Measurements from ENCODE around the gene IQCM. TPM values are rescaled to one million over a fixed set of nuclear protein-coding genes. Genes with fewer than 3 reads are reported as not detected.
"Not testable (repeated sequence)": the region's sequence is repeated elsewhere in the genome, so short reads cannot be mapped to it uniquely, and the experiment has no call there.

IQCM gene
- total RNA-seq, 1 donor from 2014 or later: not detected

GRCh38 chr4:149500806-149501205 is 314.8 kb downstream of the IQCM start:
- intact Hi-C loops (cut with DNase I): no loop called here
- DNase-seq: no peak
- Histone ChIP-seq H3K9me3 (no peaks in the 10 kb centered on the region), H3K4me1 (no peaks in the 10 kb centered on the region), H3K36me3 (no peaks in the 10 kb centered on the region), H3K4me3 (no peak overlapping the region), H3K27ac (no peak overlapping the region), H3K27me3 (no peaks in the 10 kb centered on the region)
- no peak for ATAC-seq
- TF ChIP-seq CTCF (IDR thresholded peaks at IDR 0.05): no peak

GRCh38 chr4:149499726-149500125 is 315.9 kb downstream of the IQCM start:
- H3K27me3 ChIP-seq: no peaks in the 10 kb centered on the region
- H3K27ac ChIP-seq: no peak overlapping the region
- no peak for ATAC-seq
- TF ChIP-seq CTCF (IDR thresholded peaks at IDR 0.05): no peak
- DNase-seq: no peak
- no peak overlapping the region for H3K4me3 ChIP-seq
- no peaks in the 10 kb centered on the region for H3K36me3 ChIP-seq
- no peaks in the 10 kb centered on the region for H3K4me1 ChIP-seq
- no peaks in the 10 kb centered on the region for H3K9me3 ChIP-seq
- intact Hi-C loops (cut with DNase I): no loop called here

GRCh38 chr4:149498246-149498645 is 317.4 kb downstream of the IQCM start:
- Histone ChIP-seq H3K4me1 (no peaks in the 10 kb centered on the region), H3K27ac (no peak overlapping the region), H3K9me3 (no peaks in the 10 kb centered on the region), H3K36me3 (no peaks in the 10 kb centered on the region), H3K4me3 (no peak overlapping the region), H3K27me3 (no peaks in the 10 kb centered on the region)
- intact Hi-C loops (cut with DNase I): no loop called here
- DNase-seq: no peak
- no peak for TF ChIP-seq CTCF (IDR thresholded peaks at IDR 0.05)
- ATAC-seq: no peak

- no peaks in the 10 kb centered on the region for H3K27me3 ChIP-seq
- H3K36me3 ChIP-seq: no peaks in the 10 kb centered on the region
- no peaks in the 10 kb centered on the region for H3K4me1 ChIP-seq
- DNase-seq (no peak), ATAC-seq (no peak)
- H3K4me3 ChIP-seq: no peak overlapping the region
- H3K27ac ChIP-seq: no peak overlapping the region
- H3K9me3 ChIP-seq: no peaks in the 10 kb centered on the region
- intact Hi-C loops (cut with DNase I): no loop called here
- TF ChIP-seq CTCF (IDR thresholded peaks at IDR 0.05): no peak
Observed at GRCh38 chr4:149493492-149493891, 322.2 kb downstream of the IQCM start.

- intact Hi-C loops (cut with DNase I): no loop called here
- no peaks in the 10 kb centered on the region for H3K4me1 ChIP-seq
- H3K36me3 ChIP-seq: no peaks in the 10 kb centered on the region
- no peak for TF ChIP-seq CTCF (IDR thresholded peaks at IDR 0.05)
- DNase-seq (no peak), ATAC-seq (no peak)
- H3K4me3 ChIP-seq: no peak overlapping the region
- H3K27me3 ChIP-seq: no peaks in the 10 kb centered on the region
- H3K27ac ChIP-seq: no peak overlapping the region
- no peaks in the 10 kb centered on the region for H3K9me3 ChIP-seq
Observed at GRCh38 chr4:149489321-149489720, 326.3 kb downstream of the IQCM start.

GRCh38 chr4:149486861-149487260 is 328.8 kb downstream of the IQCM start:
- Histone ChIP-seq H3K36me3 (no peaks in the 10 kb centered on the region), H3K27me3 (no peaks in the 10 kb centered on the region), H3K27ac (no peak overlapping the region), H3K4me1 (no peaks in the 10 kb centered on the region), H3K4me3 (no peak overlapping the region), H3K9me3 (no peaks in the 10 kb centered on the region)
- ATAC-seq: no peak
- intact Hi-C loops (cut with DNase I): no loop called here
- no peak for TF ChIP-seq CTCF (IDR thresholded peaks at IDR 0.05)
- no peak for DNase-seq

- intact Hi-C loops (cut with DNase I); ATAC-seq: not testable (repeated sequence)
Observed at GRCh38 chr4:149468669-149469068, 347.0 kb downstream of the IQCM start.

More at GRCh38 chr4:149468669-149469068, 347.0 kb downstream of the IQCM start:
- not testable (repeated sequence) for H3K4me1 ChIP-seq, DNase-seq, H3K9me3 ChIP-seq, H3K27me3 ChIP-seq, H3K4me3 ChIP-seq, H3K36me3 ChIP-seq, H3K27ac ChIP-seq
